ENCODE data around the gene DOCK9.

DOCK9 gene

DNA sequence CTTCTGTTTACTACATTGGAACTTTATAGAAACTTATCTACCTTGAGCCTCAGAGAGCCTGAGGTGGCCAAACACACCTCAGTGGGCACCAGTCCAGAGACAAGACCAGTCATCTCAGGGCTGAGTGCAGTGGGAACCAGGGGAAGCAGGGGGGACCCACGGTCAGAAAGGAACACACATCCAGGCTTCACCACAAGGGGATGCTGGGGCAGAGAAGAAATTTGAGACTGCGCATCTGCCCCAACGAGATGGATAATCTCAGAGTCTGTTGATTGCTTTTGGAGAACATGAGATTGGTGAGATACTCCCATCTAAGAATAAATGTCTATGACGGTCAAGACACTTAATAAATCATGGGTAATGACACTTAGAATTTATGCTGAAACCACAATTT, 98.7 kb downstream of the DOCK9 start:
- DNase-seq, result no peak

DNA sequence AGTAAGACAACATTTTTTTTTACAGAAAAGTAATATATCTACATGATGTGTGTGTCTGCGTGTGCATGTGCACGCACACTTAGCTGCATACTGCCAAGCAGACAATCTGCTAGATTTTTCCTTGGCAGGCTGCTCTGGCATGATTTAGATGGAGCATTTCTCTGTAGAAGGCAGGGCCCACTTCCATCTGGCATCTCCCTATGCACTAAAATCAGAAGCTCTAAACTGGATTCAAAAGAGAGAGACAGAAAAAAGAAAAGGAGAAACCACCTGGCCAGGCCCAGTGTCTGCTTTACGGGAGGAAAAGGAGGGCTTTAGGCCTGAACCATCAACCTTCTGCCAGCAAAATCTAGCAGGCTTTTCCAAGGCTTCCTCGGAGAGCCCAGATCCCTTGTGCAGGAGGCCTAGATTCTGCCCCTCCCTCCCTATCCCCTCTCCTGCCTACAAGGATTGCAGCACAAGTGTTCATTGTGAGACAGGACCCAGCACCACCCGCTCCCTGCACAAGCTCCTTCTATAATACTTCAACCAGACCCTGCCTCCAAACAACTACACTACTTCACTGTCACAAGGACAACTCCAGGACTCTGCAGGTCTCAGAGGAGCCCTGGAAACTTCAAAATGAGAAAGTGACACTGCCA, 99.3 kb downstream of the DOCK9 start:
- DNase-seq, result no peak

- DNase-seq, result no peak
Measured at GRCh38 chr13:98877936-98878335, 99.9 kb downstream of the DOCK9 start.

- DNase-seq, result no peak
Measured at GRCh38 chr13:98877466-98877865, 100.4 kb downstream of the DOCK9 start.

- no peak for DNase-seq
Measured at GRCh38 chr13:98875146-98875729, 102.6 kb downstream of the DOCK9 start.

- DNase-seq, result no peak
Measured at GRCh38 chr13:98874029-98874397, 103.9 kb downstream of the DOCK9 start.

- DNase-seq, result no peak
Measured at GRCh38 chr13:98873377-98874028, 104.4 kb downstream of the DOCK9 start.

DNA sequence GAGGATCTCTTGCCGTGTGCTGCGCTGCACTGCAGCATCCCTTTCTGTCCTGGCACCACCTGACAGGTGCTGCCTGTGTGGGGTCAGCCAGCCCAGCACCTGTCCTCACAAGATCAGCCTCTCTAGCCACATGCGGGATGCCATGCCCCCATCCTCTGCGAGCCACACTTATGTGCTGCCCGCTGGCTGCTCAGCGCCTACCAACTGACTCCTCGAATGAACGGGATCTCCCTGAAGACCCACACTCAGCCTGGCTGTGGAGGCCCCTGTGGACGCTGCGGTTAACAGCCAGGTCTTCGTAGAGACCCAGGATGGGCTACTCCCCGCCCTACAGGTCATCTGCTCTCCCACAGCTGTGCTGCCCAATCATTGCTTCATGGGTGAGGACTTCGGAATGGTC, 106.1 kb downstream of the DOCK9 start:
- DNase-seq, result no peak

DNA sequence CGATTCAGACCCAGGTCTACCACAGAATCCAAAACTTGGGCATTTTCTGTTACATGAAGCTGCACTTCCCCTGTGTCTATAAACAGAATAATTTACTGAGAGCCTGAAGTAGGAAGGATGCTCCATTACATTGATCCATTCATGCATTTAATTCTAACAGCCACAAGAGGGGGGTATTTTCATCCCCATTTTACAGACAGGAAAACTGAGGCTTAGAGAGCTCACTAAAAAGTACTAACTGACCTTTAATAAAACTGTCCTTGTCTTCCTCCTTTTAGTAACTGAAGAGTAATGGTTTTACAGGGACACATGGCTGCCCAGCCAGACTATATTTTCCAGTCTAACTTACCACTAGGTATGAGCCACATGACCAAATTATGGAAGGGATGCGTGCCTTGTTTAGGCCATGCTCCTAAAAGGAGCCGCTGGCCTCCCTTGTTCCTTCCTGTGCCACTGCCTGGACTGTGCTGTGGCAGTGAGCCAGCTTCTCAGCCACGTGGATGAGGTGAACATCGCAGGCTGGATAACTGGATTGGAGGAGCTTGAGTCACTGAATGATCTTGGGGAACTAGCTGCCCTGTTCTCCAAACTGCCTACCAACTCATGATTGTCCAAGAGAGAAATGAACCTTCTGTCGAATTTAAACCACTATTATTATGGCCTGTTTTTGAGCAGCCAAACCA, 108.3 kb downstream of the DOCK9 start:
- no peak for DNase-seq

DNA sequence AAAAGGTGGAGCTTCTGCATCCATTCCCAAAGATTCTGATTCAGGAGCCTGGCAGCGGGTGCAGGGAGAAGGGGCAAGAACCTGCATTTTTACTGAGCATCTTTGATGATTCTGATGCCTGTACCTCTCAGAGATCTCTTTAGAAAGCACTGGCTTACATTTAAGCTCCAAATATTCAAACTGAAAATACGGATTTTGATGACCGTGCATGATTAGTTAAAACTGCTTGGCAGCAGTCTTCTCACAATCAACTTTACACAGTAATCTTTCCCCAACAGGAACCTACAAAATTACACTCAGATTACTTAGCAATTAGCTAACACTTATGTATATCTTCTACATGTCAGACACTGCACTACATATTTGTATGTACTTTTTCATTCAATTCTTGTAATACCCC, 108.9 kb downstream of the DOCK9 start:
- DNase-seq, result no peak

- DNase-seq, result no peak
Measured at GRCh38 chr13:98866882-98867281, 111.0 kb downstream of the DOCK9 start.

GRCh38 chr13:98860491-98860890, 117.4 kb downstream of the DOCK9 start:
- no peak for DNase-seq

GRCh38 chr13:98858191-98858590, 119.7 kb downstream of the DOCK9 start:
- no peak for DNase-seq

GRCh38 chr13:98856983-98857382, 120.9 kb downstream of the DOCK9 start:
- no peak for DNase-seq

GRCh38 chr13:98854448-98854847, 123.4 kb downstream of the DOCK9 start:
- DNase-seq, result no peak

DNA sequence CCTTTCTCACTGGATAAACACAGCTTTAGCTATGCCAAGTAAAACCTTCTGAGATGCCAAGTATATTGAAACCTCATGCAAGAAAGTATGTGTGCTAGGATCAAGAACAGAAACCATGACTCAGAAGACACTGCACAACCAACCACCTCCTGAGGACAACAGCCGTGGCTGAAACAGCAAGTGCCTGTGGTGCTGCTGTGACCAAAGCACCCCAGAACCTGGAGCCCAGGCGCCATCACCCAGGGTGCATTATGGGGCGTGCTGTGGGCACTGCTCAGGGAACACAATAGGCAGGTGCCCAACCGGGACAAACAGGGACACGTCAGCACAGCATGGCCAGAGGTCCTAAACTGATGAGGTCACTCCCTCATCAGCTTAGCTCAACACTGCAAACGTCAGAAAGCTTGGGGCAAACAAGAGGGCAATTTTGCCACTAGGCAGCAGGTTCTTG, 124.1 kb downstream of the DOCK9 start:
- peak; percentile 61 for DNase-seq

GRCh38 chr13:98851276-98851675, 126.6 kb downstream of the DOCK9 start:
- no peak for DNase-seq

DNA sequence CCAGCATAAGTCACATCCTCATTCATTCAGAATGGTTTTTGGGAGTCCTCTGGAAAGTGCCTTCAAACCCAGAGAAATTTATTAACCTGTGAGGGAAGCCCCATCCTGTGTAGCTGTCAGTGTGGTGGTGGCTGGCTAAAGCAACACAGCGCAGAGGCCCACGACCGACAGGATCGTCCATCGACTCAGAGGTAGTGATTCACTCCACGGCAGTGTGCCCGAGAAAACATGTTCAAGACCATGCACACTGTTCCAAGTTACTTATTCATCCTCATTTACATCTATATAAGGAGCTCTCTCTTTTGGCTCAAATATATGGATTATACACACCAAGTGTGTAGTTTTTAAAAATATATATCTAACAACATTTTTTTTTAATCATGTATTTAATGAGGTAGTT, 129.1 kb downstream of the DOCK9 start:
- no peak for DNase-seq

GRCh38 chr13:98847780-98848179, 130.1 kb downstream of the DOCK9 start:
- no peak for DNase-seq

DNA sequence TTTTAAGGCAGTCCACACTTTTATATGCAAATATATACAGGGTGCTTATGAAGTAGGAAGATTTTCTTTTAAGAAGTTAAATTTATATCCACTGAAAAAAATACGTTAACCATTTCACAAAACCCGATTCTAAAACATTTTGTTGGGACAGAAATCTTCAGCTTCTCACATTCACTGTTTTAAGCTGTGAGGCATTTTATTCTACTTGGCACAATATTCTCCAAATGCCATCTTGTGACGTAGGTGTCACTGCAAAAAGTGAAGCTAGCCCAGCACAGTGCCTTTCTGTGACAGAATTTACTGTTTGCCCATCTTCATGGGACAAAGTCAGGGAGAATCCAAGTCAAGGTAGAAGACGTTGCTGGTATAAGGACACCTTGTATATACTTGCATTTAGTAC, 130.9 kb downstream of the DOCK9 start:
- DNase-seq, result no peak

GRCh38 chr13:98846521-98846920, 131.3 kb downstream of the DOCK9 start:
- no peak for DNase-seq

GRCh38 chr13:98845742-98846141, 132.1 kb downstream of the DOCK9 start:
- DNase-seq, result no peak

GRCh38 chr13:98844021-98844420, 133.8 kb downstream of the DOCK9 start:
- DNase-seq, result no peak

DNA sequence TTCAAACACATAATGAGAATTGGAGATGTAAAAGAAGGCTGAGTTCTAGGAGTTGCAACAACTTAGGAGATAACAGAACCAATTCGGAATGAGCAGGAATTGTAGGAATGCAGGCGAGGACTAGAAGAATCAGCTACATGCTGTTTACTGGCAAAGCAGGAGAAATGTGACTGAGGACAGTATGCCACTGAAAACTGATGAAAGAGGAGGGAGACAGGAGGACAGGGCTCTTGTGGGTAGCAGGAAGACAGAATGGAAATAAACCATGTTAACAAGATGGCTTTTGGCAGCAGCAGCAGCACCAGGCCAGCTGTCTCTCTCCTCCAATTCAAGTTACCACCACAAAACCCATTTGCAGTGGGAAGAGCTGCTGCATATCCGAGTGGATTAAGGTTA, 134.4 kb downstream of the DOCK9 start:
- no peak for DNase-seq

Measured in activated naive CD4-positive, alpha-beta T cell treated with Interleukin-2 at 50 U/mL for 16 hours (primary cell).